Mammary microvascular endothelial cell (primary cell): ENCODE results near the gene PIK3IP1. TPM values are rescaled to one million over a fixed set of nuclear protein-coding genes. Genes with fewer than 3 reads are reported as not detected.

Experiments used
- total RNA-seq: library from RNA; depleted of rRNA; stranded (reverse); fragments of >200 nt; gene quantifications from 2 replicates; pipeline ENCODE4 v1.2.3, GENCODE V29; 2015

The PIK3IP1 gene, protein sequence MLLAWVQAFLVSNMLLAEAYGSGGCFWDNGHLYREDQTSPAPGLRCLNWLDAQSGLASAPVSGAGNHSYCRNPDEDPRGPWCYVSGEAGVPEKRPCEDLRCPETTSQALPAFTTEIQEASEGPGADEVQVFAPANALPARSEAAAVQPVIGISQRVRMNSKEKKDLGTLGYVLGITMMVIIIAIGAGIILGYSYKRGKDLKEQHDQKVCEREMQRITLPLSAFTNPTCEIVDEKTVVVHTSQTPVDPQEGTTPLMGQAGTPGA
- 5.5 and 6.3 TPM in 2 replicates for total RNA-seq

DNA sequence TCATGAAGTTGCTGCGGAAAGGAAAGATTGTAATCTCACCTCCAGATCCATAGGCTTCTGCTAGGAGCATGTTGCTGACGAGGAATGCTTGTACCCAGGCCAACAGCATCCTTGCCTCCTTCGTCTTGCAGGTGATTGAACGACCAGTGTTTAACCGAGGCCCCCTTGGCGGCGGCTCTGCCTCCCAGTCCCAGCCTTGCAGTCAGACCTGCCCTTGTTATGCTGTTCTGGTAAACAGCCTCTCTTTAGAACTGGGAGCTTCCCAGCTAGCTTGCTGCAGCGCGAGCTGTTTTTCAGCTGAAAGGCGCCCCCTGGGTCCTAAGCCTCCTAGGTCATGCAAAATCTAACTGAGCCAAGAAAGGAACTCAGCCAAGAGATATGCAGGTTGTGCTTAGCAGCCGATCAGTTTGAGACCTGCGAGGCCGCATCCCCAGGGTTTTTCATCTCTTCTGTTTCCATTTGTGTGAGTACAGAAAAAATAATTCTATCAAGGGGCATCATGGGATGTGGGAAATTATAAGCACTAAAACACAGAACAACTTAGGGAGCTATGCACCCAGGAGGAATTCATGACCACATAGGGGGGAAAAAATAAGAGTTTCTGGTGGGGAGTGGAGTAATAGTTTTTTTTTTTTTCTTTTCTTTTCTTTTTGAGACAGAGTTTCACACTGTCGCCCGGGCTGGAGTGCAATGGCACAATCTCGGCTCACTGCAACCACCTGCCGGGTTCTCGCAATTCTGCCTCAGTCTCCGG lies at the start of gene PIK3IP1:
Gene PIK3IP1, minus strand, starts transcription at position 253 of the 754 bp plus-strand sequence. Its CDS starts 144 bp downstream, at position 109.

Other genes starting within 250 kb of the PIK3IP1 start
- 292 and 322 TPM in 2 replicates for gene SMTN, start 211.2 kb downstream of the PIK3IP1 start, total RNA-seq
- 105 and 123 TPM in 2 replicates for gene SELENOM, start 184.9 kb downstream of the PIK3IP1 start, total RNA-seq
- gene INPP5J, start 169.5 kb downstream of the PIK3IP1 start, total RNA-seq: not detected in 2 replicates
- gene PLA2G3, start 152.0 kb downstream of the PIK3IP1 start, total RNA-seq: not detected in 2 replicates
- gene RNF185, start 132.3 kb downstream of the PIK3IP1 start, total RNA-seq: 25.6 and 28.6 TPM in 2 replicates
- gene LIMK2, start 80.2 kb downstream of the PIK3IP1 start, total RNA-seq: 37.0 and 40.0 TPM in 2 replicates
- 10.1 and 10.6 TPM in 2 replicates for gene PATZ1, start 53.9 kb upstream of the PIK3IP1 start, total RNA-seq
- gene DRG1, start 107.1 kb upstream of the PIK3IP1 start, total RNA-seq: 68.8 and 70.5 TPM in 2 replicates
- gene EIF4ENIF1, start 197.4 kb upstream of the PIK3IP1 start, total RNA-seq: 6.4 and 7.3 TPM in 2 replicates
- 12.0 and 13.4 TPM in 2 replicates for gene SFI1, start 204.0 kb upstream of the PIK3IP1 start, total RNA-seq